GM23248 (cell line): ENCODE data around the gene DCLK2.

Experiments used
- EZH2 ChIP-seq: fragments of 200-600 bp; sonication (generic); IDR thresholded peaks from 2 replicates; pipeline ENCODE4 v1.6.1; 2018; ENCODE audit warnings: antibody characterized with exemption, mild to moderate bottlenecking; ENCODE audit not compliant: insufficient read depth, poor library complexity, severe bottlenecking
- EZH2phosphoT487 ChIP-seq: fragments of 200-600 bp; sonication (generic); IDR thresholded peaks from 2 replicates; pipeline ENCODE4 v1.6.1; 2018; ENCODE audit warnings: antibody characterized with exemption, moderate library complexity, mild to moderate bottlenecking, low read depth; ENCODE audit not compliant: insufficient read depth

- no peak for TF ChIP-seq EZH2
- no peak for TF ChIP-seq EZH2phosphoT487
Observed at GRCh38 chr4:150078041-150078578, at the start of gene DCLK2.
